K562 (cell line): ENCODE data around the gene PRKCQ.

Source experiments
- BRD9 ChIP-seq: fragments of 450-650 bp; IDR thresholded peaks from 2 replicates; pipeline ENCODE4 v1.6.1; 2018; ENCODE audit warnings: low read depth; ENCODE audit not compliant: partially characterized antibody
- EP300 ChIP-seq: IDR thresholded peaks from 2 replicates; pipeline ENCODE4 v1.6.1; 2012; ENCODE audit warnings: low read length, improper control_type of control experiment
- KLF13 ChIP-seq: fragments of 450-650 bp; IDR thresholded peaks from 2 replicates; pipeline ENCODE4 v1.6.1; 2016; ENCODE audit warnings: missing genetic modification characterization, low read depth, mild to moderate bottlenecking, missing compliant biosample characterization, moderate library complexity, borderline replicate concordance
- L3MBTL2 ChIP-seq: fragments of 450-650 bp; IDR thresholded peaks from 2 replicates; pipeline ENCODE4 v1.6.1; 2016; ENCODE audit warnings: mild to moderate bottlenecking, moderate library complexity
- ZBED1 ChIP-seq: IDR thresholded peaks from 2 replicates; pipeline ENCODE4 v1.6.1; 2014
- TF ChIP-seq, protein P1 (sequence below): sonication (generic); formaldehyde crosslinking; IDR thresholded peaks from 2 replicates; pipeline ENCODE4 v1.8.1; 2022; ENCODE audit warnings: missing genetic modification reagents
- TF ChIP-seq, protein P2 (sequence below): fragments of 250-450 bp; sonication (Bioruptor Pico); IDR thresholded peaks from 2 replicates; pipeline ENCODE4 v1.8.0; 2021; ENCODE audit warnings: mild to moderate bottlenecking, moderate library complexity
- TF ChIP-seq, protein P3 (sequence below): fragments of 450-650 bp; IDR thresholded peaks from 2 replicates; pipeline ENCODE4 v1.6.1; 2016; ENCODE audit warnings: low read depth
- TF ChIP-seq, protein P4 (sequence below): fragments of 450-650 bp; IDR thresholded peaks from 2 replicates; pipeline ENCODE4 v1.6.1; 2016; ENCODE audit warnings: missing biosample characterization, missing genetic modification characterization

DNA sequence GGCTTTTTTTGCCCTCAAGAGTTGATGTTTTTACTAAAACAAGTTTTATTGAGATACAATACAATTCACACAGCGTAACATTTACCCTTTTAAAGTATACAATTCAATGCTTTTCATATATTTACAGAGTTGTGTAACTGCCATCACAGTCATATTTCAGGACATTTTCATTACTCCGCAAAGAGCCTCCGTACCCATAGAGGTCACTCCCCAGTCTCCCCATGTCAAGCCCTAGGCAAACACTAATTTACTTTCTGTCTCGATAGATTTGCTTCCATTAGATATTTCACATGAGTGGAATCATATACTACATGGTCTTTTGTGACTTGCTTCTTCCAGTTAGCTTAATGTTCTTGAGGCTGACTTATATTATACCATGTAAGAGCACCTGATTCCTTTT lies 183.8 kb downstream of the PRKCQ start:
- TF ChIP-seq BRD9 (no peak), EP300 (no peak), ZBED1 (no peak), KLF13 (no peak), L3MBTL2 (no peak)
- TF ChIP-seq, protein P1, sequence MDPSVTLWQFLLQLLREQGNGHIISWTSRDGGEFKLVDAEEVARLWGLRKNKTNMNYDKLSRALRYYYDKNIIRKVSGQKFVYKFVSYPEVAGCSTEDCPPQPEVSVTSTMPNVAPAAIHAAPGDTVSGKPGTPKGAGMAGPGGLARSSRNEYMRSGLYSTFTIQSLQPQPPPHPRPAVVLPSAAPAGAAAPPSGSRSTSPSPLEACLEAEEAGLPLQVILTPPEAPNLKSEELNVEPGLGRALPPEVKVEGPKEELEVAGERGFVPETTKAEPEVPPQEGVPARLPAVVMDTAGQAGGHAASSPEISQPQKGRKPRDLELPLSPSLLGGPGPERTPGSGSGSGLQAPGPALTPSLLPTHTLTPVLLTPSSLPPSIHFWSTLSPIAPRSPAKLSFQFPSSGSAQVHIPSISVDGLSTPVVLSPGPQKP (CRISPR knock-in tag), result no peak
- TF ChIP-seq, protein P2, sequence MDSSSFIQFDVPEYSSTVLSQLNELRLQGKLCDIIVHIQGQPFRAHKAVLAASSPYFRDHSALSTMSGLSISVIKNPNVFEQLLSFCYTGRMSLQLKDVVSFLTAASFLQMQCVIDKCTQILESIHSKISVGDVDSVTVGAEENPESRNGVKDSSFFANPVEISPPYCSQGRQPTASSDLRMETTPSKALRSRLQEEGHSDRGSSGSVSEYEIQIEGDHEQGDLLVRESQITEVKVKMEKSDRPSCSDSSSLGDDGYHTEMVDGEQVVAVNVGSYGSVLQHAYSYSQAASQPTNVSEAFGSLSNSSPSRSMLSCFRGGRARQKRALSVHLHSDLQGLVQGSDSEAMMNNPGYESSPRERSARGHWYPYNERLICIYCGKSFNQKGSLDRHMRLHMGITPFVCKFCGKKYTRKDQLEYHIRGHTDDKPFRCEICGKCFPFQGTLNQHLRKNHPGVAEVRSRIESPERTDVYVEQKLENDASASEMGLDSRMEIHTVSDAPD (CRISPR knock-in tag), result no peak
- TF ChIP-seq, protein P3, sequence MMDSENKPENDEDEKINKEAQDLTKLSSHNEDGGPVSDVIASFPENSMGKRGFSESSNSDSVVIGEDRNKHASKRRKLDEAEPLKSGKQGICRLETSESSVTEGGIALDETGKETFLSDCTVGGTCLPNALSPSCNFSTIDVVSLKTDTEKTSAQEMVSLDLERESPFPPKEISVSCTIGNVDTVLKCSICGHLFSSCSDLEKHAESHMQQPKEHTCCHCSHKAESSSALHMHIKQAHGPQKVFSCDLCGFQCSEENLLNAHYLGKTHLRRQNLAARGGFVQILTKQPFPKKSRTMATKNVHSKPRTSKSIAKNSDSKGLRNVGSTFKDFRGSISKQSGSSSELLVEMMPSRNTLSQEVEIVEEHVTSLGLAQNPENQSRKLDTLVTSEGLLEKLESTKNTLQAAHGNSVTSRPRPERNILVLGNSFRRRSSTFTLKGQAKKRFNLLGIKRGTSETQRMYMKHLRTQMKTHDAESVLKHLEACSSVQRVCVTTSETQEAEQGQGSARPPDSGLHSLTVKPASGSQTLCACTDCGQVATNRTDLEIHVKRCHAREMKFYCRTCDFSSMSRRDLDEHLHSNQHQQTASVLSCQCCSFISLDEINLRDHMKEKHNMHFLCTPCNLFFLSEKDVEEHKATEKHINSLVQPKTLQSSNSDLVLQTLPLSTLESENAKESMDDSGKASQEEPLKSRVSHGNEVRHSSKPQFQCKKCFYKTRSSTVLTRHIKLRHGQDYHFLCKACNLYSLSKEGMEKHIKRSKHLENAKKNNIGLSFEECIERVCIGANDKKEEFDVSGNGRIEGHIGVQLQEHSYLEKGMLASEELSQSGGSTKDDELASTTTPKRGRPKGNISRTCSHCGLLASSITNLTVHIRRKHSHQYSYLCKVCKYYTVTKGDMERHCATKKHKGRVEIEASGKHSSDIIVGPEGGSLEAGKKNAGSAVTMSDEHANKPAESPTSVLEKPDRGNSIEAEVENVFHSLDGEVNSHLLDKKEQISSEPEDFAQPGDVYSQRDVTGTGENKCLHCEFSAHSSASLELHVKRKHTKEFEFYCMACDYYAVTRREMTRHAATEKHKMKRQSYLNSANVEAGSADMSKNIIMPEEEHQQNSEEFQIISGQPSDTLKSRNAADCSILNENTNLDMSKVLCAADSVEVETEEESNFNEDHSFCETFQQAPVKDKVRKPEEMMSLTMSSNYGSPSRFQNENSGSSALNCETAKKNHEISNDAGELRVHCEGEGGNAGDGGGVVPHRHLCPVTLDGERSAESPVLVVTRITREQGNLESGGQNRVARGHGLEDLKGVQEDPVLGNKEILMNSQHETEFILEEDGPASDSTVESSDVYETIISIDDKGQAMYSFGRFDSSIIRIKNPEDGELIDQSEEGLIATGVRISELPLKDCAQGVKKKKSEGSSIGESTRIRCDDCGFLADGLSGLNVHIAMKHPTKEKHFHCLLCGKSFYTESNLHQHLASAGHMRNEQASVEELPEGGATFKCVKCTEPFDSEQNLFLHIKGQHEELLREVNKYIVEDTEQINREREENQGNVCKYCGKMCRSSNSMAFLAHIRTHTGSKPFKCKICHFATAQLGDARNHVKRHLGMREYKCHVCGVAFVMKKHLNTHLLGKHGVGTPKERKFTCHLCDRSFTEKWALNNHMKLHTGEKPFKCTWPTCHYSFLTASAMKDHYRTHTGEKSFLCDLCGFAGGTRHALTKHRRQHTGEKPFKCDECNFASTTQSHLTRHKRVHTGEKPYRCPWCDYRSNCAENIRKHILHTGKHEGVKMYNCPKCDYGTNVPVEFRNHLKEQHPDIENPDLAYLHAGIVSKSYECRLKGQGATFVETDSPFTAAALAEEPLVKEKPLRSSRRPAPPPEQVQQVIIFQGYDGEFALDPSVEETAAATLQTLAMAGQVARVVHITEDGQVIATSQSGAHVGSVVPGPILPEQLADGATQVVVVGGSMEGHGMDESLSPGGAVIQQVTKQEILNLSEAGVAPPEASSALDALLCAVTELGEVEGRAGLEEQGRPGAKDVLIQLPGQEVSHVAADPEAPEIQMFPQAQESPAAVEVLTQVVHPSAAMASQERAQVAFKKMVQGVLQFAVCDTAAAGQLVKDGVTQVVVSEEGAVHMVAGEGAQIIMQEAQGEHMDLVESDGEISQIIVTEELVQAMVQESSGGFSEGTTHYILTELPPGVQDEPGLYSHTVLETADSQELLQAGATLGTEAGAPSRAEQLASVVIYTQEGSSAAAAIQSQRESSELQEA, result no peak
- TF ChIP-seq, protein P4, sequence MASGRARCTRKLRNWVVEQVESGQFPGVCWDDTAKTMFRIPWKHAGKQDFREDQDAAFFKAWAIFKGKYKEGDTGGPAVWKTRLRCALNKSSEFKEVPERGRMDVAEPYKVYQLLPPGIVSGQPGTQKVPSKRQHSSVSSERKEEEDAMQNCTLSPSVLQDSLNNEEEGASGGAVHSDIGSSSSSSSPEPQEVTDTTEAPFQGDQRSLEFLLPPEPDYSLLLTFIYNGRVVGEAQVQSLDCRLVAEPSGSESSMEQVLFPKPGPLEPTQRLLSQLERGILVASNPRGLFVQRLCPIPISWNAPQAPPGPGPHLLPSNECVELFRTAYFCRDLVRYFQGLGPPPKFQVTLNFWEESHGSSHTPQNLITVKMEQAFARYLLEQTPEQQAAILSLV (tag), result no peak
